CD4-positive, alpha-beta T cell treated with Interleukin-15 for 4 hours (primary cell): ENCODE results near the gene PAPSS2.
A peak's percentile ranks its signal among the peaks of the same experiment; 100 is the strongest.

Experiments used
- DNase-seq: peaks from one replicate; pipeline ENCODE4 v3.0.0-alpha.2; 2020; ENCODE audit warnings: low spot score

The PAPSS2 gene

DNA sequence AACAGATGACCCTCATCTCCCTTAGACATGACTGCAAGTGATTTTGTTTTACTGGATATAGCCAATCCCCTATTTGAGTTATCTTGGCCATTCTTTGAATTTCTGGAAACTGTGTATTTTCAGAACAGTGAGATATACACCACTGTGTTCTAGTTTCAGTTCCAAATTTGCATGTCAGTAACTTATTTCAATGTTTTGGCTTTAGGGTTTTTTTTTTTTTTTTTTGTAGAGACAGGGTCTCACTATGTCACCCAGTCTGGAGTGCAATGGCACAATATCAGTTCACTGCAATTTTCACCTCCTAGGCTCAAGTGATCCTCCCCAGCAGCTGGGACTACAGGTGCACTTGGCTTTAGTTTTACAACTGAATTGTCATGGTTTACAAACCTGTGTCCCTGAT lies 91.1 kb downstream of the PAPSS2 start:
- no peak for DNase-seq

DNA sequence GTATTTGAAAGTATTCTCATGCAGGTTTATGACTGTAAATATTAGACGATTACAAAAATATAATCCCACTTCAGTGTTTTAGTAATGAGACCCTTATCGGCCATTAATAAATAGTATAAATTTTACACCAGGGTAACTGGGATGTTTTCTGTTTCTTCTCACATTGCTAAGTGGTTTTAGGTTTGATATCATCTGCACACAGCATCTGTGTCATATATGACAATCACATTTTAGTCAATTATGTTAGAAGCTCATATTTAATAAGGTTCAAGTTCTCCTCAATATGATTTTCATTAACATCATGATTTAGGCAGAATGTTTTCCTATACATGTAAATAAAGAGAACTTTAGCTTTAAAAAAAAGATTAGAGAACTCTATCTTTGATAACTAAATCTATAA lies 91.6 kb downstream of the PAPSS2 start:
- DNase-seq: no peak

DNA sequence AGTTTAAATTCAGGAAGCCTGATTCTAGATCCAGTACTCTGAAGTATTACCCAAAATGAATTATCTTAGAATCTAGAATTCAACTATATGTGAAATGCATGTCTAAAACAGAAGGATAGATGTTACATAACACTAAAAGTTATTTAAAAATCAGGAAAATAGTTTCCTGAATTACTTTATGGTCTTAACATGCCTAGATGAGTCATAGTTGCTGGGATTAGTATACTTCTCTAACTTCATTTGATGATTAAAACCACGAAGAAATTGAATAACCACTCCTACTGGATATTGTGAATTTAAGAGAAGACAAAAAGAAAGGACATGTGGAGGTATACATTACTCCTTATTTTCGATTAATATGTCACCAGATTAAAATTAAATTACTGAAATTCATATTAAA lies 92.9 kb downstream of the PAPSS2 start:
- no peak for DNase-seq

DNA sequence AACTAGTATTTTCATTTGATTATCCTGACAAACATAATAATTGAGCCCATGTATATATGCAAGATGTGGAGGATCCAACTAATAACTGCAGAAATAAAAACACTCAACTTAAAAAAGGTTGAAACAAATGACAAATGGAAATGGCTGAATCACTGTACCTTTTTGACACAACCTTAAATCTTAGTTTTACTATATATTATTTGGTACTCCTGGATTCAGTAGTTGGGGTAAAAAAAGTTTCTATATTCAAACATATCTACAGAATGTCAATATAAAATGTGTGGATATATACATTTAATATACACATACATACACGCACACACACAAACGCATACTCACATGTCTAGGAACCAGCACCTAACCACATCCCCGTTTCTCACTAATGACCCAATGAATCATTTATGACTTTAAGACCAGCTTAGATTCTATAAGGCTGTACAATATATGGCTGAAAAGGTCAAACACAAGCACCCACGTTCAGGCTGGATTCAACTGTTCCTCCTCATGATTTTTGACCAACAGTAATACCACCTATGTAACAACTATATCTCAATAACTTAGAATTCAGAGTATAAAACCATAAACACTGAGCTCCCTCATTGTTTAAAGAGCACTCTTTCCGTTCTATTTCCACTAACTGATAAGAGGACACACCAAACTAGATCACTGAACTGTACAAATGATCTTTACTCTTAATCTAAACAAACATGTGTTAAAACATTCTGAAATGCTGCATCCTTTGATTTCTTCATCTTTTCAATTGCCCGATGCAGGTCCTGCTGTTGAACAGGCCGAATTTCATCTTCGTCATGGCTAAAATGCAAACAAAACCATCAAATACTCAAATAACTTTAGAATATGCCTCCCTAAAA lies 94.6 kb downstream of the PAPSS2 start:
- DNase-seq: no peak

DNA sequence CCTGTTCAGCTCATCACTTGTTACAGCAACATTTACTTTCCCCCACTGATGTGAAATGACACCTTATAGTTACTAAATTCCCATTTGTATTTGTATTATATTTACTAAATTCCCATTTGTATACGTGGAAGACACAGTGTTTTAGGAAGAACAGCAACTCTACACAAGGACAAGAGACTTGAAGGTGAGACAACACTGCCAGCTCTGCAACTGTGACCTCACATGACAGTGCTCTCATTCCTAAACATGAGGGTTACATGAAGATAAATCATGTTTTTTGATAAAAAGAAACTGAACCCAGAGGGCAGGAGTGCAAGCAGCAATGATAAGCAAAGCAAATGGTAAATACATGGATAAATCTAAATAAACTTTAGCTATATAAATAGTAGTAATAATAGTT lies 98.0 kb downstream of the PAPSS2 start:
- no peak for DNase-seq

DNA sequence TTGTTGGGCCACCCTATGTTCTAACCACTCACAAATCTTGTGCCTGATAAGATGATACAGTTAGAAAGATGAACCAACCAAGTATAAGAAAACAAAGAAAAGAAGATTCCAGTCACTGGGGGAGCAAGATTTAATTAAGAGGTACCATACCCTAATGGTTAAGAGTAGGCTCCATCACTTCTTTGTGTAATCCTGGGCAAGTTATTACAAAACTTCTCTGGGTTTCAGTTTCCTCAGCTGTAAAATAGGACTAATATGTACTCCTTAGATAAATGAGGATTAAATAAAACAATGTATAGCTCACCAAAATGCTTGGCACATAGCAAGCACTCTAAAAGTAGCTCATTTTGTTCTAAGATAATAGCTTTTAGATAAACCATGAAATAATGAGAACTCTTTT lies 99.9 kb downstream of the PAPSS2 start:
- no peak for DNase-seq

DNA sequence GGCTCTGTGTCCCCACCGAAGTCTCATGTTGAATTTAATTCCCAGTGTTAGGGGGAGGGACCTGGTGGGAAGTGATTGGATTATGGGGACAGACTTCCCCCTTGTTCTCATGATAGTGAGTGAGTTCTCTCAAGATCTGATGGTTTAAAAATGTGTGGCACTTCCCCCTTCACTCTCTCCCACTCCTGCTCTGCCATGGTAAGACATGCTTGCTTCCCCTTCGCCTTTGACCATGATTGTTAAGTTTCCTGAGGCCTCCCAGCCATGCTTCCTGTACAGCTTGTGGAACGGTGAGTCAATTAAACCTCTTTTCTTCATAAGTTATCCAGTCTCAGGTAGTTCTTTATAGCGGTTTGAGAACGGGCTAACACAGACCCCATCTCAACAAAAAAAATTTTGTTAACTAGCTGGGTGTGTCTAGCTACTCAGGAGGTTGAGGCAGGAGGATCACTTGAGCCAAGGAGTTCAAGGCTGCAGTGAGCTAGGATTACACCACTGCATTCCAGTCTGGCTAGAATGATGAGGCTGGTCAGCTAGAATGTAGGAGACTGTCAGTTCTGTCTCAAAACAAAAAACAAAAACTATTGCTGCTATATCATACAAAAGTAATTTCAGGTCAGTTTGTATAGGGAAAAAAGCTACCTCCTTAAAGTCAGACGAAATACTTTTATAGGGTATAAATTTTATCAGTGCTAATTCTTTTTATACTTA lies 100.7 kb downstream of the PAPSS2 start:
- no peak for DNase-seq

DNA sequence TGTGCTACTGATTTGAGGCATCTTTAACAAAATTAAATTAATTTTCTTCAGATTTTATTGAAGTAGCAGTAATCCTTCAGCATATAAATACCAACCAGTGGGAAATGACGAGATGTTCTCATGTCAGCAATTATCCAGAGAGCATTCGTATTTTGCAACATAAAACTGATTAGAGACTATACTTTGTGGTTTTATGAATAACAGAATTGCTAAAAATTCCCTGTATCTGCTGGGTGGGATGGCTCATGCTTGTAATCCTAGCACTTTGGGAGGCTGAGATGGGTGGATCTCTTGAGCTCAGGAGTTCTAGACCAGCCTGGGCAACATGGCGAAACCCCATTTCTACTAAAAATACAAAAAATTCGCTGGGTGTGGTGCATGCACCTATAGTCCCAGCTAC lies 101.5 kb downstream of the PAPSS2 start:
- DNase-seq: no peak

DNA sequence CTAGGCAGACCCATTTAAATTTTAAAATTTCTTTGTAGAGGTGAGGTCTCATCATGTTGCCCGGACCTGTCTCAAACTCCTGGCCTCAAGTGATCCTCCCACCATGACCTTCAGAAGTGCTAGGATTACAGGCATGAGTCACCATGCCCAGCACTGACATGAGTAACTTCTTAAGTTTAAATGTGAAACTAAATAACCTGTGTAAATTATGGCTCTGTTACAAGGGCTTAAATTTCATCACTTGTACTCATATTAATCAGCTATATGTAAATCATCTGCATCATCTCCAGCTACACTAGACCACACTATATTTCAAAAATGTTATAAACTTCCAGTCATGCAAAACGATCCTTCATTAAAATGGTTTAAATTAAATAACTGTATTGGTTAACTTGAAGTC lies 102.2 kb downstream of the PAPSS2 start:
- DNase-seq: peak; percentile 5

DNA sequence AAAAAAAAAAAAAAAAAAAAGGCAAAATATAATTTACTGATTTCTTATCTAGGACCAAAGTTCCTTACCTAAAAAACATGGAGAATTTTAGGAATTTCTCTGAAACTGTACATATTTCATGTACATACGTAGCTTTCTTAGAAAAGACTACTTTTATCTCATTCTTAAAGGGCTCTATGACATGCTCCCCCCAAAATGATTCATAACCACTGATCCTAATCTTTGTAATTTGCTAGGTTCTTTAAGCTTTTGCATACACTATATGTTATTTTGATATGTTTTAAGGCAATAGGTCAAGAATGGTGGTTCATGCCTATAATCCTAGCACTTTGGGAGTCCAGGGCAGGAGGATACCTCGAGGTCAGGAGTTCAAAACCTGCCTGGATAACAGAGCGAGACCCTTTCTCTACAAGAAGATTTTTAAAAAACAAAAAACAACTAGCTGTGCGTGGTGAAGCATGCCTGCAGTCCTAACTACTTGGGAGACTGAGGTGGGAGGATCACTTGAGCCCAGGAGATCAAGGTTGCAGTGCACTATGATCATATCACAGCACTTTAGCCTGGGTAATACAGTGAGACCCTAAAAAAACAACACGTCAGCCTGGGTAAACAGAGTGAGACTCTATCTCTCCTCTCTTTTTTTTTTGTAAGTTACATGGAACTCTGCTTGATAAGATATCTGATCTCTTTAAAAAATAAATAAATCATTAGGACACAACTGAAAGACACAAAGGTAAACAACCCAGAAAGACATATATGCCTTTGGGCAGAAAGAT lies 103.6 kb downstream of the PAPSS2 start:
- no peak for DNase-seq

DNA sequence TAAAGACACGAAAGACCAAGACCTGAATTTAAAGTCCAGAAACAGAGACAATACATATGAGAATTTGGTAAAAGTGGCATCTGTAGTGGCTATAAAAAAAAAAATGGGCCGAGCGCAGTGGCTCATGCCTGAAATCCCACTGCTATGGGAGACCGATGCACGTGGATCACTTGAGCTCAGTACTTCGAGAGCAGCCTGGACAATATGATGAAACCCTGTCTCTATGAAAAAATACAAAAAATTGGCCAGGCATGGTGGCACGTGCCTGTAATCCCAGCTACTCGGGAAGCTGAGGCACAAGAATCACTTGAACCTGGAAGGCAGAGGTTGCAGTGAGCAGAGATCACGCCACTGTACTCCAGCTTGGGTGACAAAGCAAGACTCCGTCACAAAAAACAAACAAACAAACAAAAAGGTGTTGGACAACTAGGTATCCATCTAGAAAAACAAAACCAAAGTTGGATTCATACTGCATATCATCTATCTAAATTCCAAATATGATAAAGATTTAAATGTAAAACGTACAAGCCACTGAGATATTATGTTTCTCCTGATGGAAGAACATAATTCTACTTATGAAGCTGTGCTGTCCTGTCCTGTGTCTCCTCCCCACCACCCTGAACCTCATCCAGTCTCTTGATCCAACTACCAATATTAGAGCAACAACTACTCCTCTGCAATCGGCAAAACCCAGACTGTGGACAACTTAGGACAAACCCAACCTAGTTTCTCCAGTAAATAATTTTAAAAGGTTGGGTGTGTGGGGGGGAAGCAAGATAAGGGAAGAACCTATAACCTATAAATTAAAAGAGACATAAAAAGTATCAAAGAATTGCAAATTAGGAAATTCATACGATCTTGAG lies 104.6 kb downstream of the PAPSS2 start:
- no peak for DNase-seq

DNA sequence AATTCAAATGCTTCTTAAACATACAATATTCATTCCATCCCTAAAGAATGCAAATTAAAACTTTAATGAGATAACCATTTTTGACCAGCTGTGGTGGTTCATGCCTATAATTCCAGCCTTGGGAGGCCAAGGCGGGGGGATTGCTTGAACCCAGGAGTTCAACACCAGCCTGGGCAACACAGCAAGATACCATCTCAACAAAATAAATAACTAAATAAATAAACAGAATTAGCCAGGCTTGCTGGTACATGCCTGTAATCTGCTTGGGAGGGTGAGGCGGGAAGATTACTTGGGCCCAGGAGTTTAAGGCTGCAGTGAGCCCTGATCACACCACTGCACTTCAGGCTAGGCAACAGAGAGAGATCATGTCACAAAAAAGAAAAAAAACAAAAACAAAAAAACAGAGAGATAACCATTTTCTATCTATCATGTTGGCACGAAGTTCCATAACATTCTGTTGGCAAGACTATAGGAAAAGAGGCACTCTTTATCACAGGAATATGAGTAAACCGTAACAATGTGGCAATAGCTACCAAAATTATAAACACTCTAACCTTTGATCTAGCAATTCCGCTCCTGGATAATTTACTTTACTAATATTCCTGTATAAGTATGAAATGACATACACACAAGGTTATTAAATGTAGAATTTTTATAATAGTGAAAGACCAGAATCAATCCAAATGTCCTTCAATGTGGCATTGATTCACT lies 106.1 kb downstream of the PAPSS2 start:
- DNase-seq: no peak

DNA sequence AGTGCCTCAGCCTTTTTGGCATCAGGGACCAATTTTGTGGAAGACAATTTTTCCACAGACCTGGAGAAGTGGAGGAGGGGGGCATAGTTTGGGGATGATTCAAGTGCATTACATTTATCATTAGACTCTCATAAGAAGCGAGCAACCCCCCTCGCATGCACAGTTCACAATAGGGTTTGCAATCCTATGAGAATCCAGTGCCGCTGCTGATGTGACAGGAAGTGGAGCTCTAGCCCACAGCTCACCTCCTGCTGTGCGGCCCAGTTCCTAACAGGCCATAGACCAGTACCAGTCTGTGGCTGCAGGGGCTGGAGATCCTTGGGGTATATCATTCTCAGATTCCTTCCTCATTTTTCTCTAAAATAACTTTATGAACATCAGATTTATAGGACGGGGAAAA lies 107.6 kb downstream of the PAPSS2 start:
- DNase-seq: no peak

DNA sequence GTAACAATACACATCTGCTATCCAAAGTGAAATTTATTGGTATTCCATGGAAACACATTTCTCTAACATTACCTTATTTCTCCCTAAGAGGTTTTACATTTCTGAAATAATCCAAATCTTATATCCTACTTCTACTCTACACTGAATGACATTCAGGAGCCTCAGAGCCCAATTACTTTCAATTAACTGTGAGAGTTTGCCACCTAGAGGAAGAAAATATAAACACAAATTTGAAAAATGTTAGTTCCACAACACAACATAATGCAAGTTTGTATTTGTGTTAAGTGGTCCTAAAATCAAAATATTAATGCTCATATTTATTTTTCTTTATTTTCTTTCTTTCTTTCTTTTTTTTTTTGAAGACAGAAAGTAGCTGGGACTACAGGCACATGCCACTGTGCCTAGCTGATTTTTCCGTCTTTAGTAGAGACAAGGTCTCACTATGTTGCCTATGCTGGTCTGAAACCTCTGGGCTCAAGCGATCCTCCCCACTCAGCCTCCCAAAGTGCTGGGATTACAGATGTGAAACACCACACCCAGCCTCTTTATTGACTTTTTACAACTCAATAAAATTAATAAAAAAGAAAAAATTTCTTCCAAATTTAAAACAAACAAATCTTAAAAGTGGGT lies 112.3 kb downstream of the PAPSS2 start:
- DNase-seq: peak; percentile 17

DNA sequence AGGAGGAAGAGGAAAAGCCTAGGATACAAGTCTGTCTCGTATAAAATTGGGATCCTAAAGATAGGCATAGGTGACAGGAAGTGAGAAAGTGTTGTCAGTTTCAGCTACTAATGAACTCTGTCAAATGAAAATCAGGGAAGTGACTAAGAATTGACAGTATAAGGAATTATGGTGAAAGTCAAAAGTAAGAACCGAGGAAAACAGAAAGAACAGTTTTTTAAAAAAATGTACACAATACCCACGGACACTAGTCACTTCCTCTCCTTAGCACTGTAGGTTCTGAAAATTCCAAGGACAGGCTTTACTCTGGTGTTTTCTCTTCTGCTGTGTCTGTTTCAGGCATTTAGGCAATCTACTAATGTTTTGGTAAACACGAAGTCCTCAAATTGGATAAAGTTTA lies 116.1 kb downstream of the PAPSS2 start:
- no peak for DNase-seq

DNA sequence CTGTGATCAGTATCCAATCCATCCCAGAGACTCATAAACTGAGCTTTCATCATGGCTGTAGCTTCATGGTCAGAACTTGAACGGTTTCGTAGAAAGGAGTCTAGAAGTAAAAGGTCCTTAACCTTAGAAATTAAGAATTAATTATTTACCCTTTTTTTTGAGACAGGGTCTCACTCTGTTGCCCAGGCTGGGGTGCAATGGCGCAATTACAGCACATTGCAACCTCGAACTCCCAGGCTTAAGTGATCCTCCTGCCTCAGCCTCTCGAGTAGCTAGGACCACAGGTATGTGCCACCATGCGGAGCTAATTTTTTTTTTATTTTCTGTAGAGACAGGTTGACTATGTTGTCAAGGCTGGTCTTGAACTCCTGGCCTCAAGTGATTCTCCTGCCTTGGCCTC lies 116.7 kb downstream of the PAPSS2 start:
- DNase-seq: no peak

DNA sequence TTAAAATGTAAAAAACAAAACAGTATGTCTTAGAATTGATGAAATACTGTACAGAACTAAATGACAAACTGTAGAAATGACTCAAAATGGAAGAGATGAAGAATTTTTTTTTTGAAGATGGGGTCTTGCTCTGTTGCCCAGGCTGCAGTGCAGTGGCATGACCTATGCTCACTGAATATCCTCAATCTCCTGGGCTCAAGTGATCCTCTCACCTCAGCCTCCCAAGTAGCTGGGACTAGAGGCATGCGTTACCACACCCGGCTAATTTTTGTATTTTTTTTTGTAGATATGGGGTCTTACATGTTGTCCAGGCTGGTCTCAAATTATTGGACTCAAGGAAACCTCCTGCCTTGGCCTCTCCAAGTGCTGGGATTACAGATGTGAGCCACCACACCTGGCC lies 121.9 kb downstream of the PAPSS2 start:
- DNase-seq: no peak

DNA sequence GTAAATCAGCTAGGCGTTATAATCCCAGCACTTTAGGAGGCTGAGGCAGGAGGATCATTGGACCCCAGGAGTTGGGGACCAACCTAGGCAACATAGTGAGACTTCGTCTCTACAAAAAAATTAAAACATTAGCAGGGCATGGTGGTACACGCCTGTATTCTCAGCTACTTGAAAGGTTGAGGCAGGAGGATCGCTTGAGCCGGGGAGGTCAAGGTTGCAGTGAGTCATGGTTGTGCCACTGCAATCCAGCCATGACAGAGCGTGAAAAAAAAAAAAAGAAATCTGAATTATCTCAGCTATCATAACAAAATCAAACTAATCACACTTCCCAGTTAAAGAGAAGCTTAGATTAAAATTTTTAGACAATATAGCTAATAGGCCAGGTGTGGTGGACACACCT lies 123.0 kb downstream of the PAPSS2 start:
- no peak for DNase-seq

DNA sequence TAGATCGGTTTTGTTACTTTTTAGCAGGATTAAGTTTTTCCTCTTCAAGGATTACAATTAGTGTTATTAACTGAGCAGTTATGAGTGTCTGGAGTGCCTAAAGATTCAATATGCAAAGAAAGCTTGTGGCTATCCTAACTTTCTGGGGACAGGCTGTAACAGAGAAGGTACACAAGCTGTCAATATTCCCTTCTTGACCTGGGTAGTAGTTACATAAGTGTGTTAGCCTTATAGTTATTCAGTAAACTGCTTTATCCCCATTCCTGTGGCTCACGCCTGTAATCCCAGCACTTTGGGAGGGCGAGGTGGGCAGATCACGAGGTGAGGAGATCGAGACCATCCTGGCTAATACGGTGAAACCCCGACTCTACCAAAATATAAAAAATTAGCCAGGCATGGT lies 126.7 kb downstream of the PAPSS2 start:
- no peak for DNase-seq

DNA sequence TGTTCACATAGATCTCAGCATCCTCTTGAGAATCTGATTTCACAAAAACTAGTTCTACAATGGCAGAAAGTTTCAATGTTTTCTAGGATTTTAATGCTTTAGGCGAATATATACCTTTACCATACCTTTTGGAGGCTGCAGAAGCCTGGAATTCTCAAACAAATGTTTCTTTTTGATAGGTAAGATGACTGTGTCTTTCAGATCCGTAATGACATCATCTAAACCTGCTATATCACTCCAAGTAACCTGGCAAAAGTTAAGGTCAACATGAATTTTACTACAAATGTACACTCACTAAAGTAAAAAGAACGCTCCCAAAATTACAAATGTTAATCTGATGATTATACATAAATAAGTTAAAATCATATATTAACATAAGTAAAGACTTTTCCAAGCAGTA lies 130.5 kb downstream of the PAPSS2 start:
- no peak for DNase-seq

DNA sequence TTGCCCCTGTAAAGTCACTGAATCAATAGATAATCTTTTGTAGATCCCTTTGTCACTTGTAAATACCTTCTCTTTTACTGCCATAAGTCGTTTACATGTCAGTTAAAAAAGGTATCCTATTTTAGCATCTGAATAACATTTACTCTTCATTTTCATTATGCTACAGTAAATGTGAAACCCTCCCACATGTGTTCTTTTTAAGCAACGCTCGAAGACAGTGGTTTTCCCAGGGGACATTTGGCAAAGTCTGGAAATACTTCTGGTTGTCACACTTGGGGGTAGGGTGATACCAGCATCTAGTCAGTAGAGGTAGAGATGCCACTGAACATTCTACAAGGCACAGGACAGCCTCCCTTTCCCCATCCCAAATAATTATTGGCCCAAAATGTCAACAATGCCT lies 134.6 kb downstream of the PAPSS2 start:
- DNase-seq: no peak
